ENCODE measurements around the gene GHRHR.

- TF ChIP-seq POLR2AphosphoS5 (IDR thresholded peaks at IDR 0.05; ENCODE audit: low read depth, low read length) = no peak
- no peak for TF ChIP-seq POLR2A (IDR thresholded peaks at IDR 0.05; ENCODE audit: low read depth, low read length)
These were observed 26.3 kb downstream of the GHRHR start for GRCh38 chr7:30989824-30990672.

Data from GM12892 (cell line).